ENCODE data around the gene PLN.

DNA sequence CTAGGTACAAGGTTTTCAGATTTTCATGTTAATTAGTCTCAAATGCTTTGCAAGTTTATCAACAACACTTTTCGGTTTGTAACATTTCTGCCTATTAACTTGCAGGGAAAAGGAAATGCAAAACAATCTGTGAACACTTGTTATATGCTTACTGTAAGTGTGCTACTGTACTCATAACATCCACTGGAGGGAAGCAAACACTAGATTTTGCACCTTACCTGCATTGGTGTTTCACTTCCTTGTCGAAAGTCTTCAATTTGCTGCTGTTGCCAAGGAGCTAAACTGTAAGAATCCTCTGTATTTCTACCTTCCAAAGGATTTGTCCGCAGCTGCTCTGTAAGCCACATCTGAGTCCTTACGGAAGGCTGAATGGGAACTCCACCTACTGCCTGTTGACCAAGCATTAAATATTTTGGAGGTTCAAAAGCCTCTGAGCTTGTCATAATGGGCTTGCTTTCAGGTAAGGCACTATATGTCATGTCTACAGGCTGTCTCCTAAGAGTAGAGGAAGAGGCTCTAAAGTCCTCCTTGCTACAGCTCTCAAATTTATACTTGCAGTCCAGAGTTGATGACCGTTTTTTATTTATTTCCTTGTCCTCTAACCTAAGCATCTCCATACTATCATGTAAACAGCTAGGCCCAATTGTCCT lies 17.3 kb downstream of the PLN start:
- TF ChIP-seq, protein P1, sequence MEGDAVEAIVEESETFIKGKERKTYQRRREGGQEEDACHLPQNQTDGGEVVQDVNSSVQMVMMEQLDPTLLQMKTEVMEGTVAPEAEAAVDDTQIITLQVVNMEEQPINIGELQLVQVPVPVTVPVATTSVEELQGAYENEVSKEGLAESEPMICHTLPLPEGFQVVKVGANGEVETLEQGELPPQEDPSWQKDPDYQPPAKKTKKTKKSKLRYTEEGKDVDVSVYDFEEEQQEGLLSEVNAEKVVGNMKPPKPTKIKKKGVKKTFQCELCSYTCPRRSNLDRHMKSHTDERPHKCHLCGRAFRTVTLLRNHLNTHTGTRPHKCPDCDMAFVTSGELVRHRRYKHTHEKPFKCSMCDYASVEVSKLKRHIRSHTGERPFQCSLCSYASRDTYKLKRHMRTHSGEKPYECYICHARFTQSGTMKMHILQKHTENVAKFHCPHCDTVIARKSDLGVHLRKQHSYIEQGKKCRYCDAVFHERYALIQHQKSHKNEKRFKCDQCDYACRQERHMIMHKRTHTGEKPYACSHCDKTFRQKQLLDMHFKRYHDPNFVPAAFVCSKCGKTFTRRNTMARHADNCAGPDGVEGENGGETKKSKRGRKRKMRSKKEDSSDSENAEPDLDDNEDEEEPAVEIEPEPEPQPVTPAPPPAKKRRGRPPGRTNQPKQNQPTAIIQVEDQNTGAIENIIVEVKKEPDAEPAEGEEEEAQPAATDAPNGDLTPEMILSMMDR (IDR thresholded peaks at IDR 0.05) = peak in 4 of 6 experiments; percentile 16 to 48 (median 36)
- TF ChIP-seq POLR2A (IDR thresholded peaks at IDR 0.05) = no peak
